Neutrophil (primary cell): ENCODE data around the gene TRAF1.

ENCODE experiments used
- H3K27ac ChIP-seq: fragments of 200-600 bp; sonication (generic); 2 replicates; pipeline ENCODE4 v1.5.1; 2016; ENCODE audit warnings: mild to moderate bottlenecking, moderate library complexity
- H3K27me3 ChIP-seq: fragments of 200-600 bp; sonication (generic); 2 replicates; pipeline ENCODE4 v1.6.0; 2016; ENCODE audit warnings: mild to moderate bottlenecking
- H3K36me3 ChIP-seq: fragments of 200-600 bp; sonication (generic); 2 replicates; pipeline ENCODE4 v1.5.1; 2017
- H3K4me1 ChIP-seq, 2 experiments: fragments of 200-600 bp in 1 of 2; sonication (generic) in 1 of 2; 1 replicate in 1 of 2; 2 replicates in 1 of 2; pipeline versions ENCODE4 v1.5.1 to v1.6.1; 2013 to 2016; ENCODE audit warnings: low read depth in 1 of 2, low read length in 1 of 2, mild to moderate bottlenecking in 1 of 2, moderate library complexity in 1 of 2; ENCODE audit not compliant: control insufficient read depth in 1 of 2, insufficient read depth in 1 of 2
- H3K4me3 ChIP-seq, 2 experiments: fragments of 200-600 bp in 1 of 2; sonication (generic) in 1 of 2; 1 replicate in 1 of 2; 2 replicates in 1 of 2; pipeline ENCODE4 v1.5.1; 2013 to 2016; ENCODE audit warnings: low read depth in 1 of 2, low read length in 1 of 2, mild to moderate bottlenecking in 1 of 2, moderate library complexity in 1 of 2
- H3K9me3 ChIP-seq: fragments of 200-600 bp; sonication (generic); 2 replicates; pipeline ENCODE4 v1.5.1; 2016
- CTCF ChIP-seq: fragments of 200-600 bp; sonication (generic); IDR thresholded peaks from 2 replicates; pipeline ENCODE4 v1.5.1; 2016; ENCODE audit warnings: antibody characterized with exemption

The TRAF1 gene

DNA sequence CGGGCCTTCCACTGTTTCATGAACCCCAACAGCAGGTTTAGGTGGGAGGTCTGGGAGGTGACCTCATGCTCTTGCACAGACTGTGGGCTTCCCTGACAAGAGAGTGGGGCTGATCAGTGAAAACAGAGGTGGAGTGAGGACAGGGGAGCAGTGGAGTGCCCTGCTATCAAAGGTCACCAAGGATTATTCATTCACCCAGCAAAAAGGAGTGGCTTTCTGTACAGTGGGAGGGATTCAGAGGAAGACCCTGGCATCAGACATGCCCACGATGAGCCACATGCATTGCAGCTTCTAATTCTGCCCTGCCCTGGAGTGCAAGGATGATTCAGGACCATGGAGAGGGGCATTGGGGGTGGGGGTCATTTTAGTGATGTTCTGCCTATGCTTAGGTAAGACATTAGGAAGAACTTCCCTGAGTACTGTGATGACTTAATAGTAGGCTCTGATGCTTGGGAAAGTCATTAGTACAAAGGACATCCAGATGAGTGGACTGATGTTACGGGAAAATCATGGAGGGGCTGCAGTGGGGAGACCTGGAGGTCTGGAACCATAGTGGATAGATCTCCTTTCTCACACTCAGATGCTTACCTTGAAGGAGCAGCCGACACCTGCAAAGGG, 12.8 kb downstream of the TRAF1 start:
- Histone ChIP-seq H3K27me3 (no peaks in the 10 kb centered on the region), H3K4me3 (no peak overlapping the region), H3K36me3 (peaks cover 76% of the 10 kb centered on the region), H3K27ac (no peak overlapping the region), H3K4me1 (no peaks in the 10 kb centered on the region), H3K9me3 (no peaks in the 10 kb centered on the region)
- TF ChIP-seq CTCF = no peak

GRCh38 chr9:120912958-120913646, 13.5 kb downstream of the TRAF1 start:
- peaks cover 74% of the 10 kb centered on the region for H3K36me3 ChIP-seq

DNA sequence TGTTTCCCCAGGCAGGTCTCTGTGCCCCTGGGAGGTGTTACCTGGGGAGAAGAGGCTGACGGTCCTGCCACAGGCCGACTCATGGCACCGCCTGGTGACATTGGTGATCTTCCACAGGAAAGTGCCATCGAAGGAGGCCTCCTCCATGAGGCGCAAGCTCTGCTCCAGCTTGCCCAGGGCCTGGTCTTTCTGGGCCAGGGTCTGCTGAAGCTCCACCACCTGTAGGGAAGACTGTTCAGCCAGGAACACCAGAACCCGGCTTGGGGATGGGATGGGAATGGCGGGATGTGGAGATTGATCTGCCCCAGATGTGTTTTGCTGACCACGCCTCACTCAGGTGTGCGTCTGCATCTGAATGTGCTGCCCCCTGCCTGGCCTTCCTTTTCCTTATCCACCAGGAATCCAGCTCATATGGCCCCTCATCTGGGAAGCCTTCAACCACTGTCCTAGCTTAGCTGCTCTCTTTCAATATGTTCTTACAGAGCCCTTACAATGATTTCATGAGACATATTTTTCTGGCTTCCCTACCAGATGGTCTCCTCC, 15.2 kb downstream of the TRAF1 start:
- peaks cover 80% of the 10 kb centered on the region for H3K36me3 ChIP-seq
- H3K4me3 ChIP-seq = no peak overlapping the region
- no peaks in the 10 kb centered on the region for H3K27me3 ChIP-seq
- no peak overlapping the region for H3K27ac ChIP-seq
- H3K9me3 ChIP-seq = no peaks in the 10 kb centered on the region
- TF ChIP-seq CTCF = no peak
- no peaks in the 10 kb centered on the region for H3K4me1 ChIP-seq

More at GRCh38 chr9:120912958-120913646, 13.5 kb downstream of the TRAF1 start:
- Histone ChIP-seq H3K27me3 (no peaks in the 10 kb centered on the region), H3K4me1 (no peaks in the 10 kb centered on the region), H3K4me3 (no peak overlapping the region), H3K27ac (no peak overlapping the region), H3K9me3 (no peaks in the 10 kb centered on the region)
- no peak for TF ChIP-seq CTCF

DNA sequence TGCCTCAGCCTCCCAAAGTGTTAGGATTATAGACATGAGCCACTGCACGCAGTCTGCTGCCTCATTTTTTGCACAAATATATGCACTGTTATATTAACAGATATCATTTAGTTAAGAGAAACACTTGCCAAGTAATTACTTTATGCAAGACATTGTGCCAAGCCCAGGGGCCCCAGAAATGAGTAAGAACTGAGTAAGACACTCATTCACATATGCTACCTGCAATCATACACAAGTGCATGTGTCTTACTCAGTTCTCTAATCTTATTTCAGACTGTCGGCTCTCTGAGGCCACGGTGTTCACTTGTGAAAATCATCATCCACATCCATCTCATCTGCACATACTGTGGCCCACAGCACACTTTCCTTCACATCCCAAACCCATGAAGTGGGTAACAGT, 16.0 kb downstream of the TRAF1 start:
- Histone ChIP-seq H3K9me3 (no peaks in the 10 kb centered on the region), H3K4me3 (no peak overlapping the region), H3K27me3 (no peaks in the 10 kb centered on the region), H3K27ac (no peak overlapping the region), H3K4me1 (no peaks in the 10 kb centered on the region), H3K36me3 (peaks cover 85% of the 10 kb centered on the region)
- TF ChIP-seq CTCF = no peak

- TF ChIP-seq CTCF = no peak
- no peaks in the 10 kb centered on the region for H3K4me1 ChIP-seq
- H3K27me3 ChIP-seq = no peaks in the 10 kb centered on the region
- H3K4me3 ChIP-seq = no peak overlapping the region
- H3K27ac ChIP-seq = no peak overlapping the region
- H3K36me3 ChIP-seq = peaks cover 88% of the 10 kb centered on the region
- no peaks in the 10 kb centered on the region for H3K9me3 ChIP-seq
These were observed 16.7 kb downstream of the TRAF1 start for GRCh38 chr9:120909904-120910303.
